Body of pancreas (tissue), 4 donors: ENCODE measurements around the gene HEATR3.

Experiments used
- POLR2A ChIP-seq, 3 donors: fragments of 450-650 bp; IDR thresholded peaks; one replicate each; pipeline ENCODE4 v1.6.1; 2016; ENCODE audit warnings: antibody characterized with exemption in 3 of 3, mild to moderate bottlenecking in 2 of 3
- TF ChIP-seq, protein P1 (sequence below), 7 experiments: fragments of 450-650 bp in 4 of 7; fragments of 200-600 bp in 3 of 7; sonication (generic) in 3 of 7; IDR thresholded peaks; one replicate each; pipeline ENCODE4 v1.5.1; 2016 to 2019; ENCODE audit warnings: antibody characterized with exemption in 7 of 7

DNA sequence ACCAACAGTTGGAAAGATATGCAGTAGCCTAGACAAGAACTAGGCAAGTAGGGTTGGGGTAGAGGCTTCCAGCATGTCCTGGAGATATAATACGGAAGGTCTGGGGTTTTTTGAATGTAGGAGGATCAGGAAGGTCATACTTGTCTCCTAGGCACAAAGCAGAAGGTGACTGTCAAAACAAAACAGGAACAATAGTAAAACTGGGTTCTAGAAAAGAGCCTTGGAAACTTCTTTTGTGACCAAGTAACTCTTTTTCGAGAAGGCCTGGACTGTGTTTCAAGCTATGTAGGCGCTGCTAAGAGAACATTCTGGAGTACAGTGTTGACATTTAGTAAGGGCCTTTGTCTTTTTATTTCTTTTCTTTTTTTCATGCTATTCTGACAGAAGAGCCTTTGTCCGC lies 60.4 kb downstream of the HEATR3 start:
- TF ChIP-seq, protein P1, sequence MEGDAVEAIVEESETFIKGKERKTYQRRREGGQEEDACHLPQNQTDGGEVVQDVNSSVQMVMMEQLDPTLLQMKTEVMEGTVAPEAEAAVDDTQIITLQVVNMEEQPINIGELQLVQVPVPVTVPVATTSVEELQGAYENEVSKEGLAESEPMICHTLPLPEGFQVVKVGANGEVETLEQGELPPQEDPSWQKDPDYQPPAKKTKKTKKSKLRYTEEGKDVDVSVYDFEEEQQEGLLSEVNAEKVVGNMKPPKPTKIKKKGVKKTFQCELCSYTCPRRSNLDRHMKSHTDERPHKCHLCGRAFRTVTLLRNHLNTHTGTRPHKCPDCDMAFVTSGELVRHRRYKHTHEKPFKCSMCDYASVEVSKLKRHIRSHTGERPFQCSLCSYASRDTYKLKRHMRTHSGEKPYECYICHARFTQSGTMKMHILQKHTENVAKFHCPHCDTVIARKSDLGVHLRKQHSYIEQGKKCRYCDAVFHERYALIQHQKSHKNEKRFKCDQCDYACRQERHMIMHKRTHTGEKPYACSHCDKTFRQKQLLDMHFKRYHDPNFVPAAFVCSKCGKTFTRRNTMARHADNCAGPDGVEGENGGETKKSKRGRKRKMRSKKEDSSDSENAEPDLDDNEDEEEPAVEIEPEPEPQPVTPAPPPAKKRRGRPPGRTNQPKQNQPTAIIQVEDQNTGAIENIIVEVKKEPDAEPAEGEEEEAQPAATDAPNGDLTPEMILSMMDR (IDR thresholded peaks at IDR 0.05) = no peak
- no peak for TF ChIP-seq POLR2A (IDR thresholded peaks at IDR 0.05)
